Activated effector memory CD4-positive, alpha-beta T cell treated with anti-CD3 and anti-CD28 coated beads, Interleukin-2, amount 50 U/mL, for 16 hours (primary cell): Measurements from ENCODE around the gene CD48.
"Not testable (repeated sequence)": the region's sequence is repeated elsewhere in the genome, so short reads cannot be mapped to it uniquely, and the experiment has no call there.

Experiments
- DNase-seq: peaks from one replicate; pipeline ENCODE4 v3.0.0-alpha.2; 2020

Gene CD48

GRCh38 chr1:160712525-160713080 is 981 bp upstream of the CD48 start:
- peak; percentile 77 for DNase-seq

GRCh38 chr1:160711276-160711601 is 383 bp downstream of the CD48 start:
- no peak for DNase-seq

GRCh38 chr1:160710517-160711252 is 937 bp downstream of the CD48 start:
- DNase-seq, result no peak

GRCh38 chr1:160709715-160710114 is 1.9 kb downstream of the CD48 start:
- DNase-seq, result no peak

- DNase-seq, result peak; percentile 71
Measured at GRCh38 chr1:160708801-160709200, 2.8 kb downstream of the CD48 start.

GRCh38 chr1:160708118-160708517 is 3.5 kb downstream of the CD48 start:
- DNase-seq, result no peak

GRCh38 chr1:160707236-160708064 is 4.2 kb downstream of the CD48 start:
- DNase-seq, result no peak

- no peak for DNase-seq
Measured at GRCh38 chr1:160706526-160707235, 4.9 kb downstream of the CD48 start.

GRCh38 chr1:160705742-160706141 is 5.9 kb downstream of the CD48 start:
- no peak for DNase-seq

- not testable (repeated sequence) for DNase-seq
Measured at GRCh38 chr1:160705212-160705621, 6.4 kb downstream of the CD48 start.

GRCh38 chr1:160704250-160704649 is 7.4 kb downstream of the CD48 start:
- DNase-seq, result no peak

- no peak for DNase-seq
Measured at GRCh38 chr1:160702100-160702499, 9.5 kb downstream of the CD48 start.

- not testable (repeated sequence) for DNase-seq
Measured at GRCh38 chr1:160692390-160692789, 19.2 kb downstream of the CD48 start.

GRCh38 chr1:160685266-160685665 is 26.4 kb downstream of the CD48 start:
- no peak for DNase-seq

GRCh38 chr1:160682983-160683865 is 28.4 kb downstream of the CD48 start:
- peak; percentile 69 for DNase-seq

- no peak for DNase-seq
Measured at GRCh38 chr1:160681891-160682140, 29.8 kb downstream of the CD48 start.

GRCh38 chr1:160681066-160681890 is 30.3 kb downstream of the CD48 start:
- DNase-seq, result peak; percentile 93

- DNase-seq, result no peak
Measured at GRCh38 chr1:160680399-160680798, 31.2 kb downstream of the CD48 start.

- DNase-seq, result no peak
Measured at GRCh38 chr1:160679893-160680292, 31.7 kb downstream of the CD48 start.

GRCh38 chr1:160676869-160677597 is 34.6 kb downstream of the CD48 start:
- no peak for DNase-seq
